22Rv1 (cell line): ENCODE measurements around the gene SLC5A11.
"Not testable (repeated sequence)": the region's sequence is repeated elsewhere in the genome, so short reads cannot be mapped to it uniquely, and the experiment has no call there.

Experiments used
- H3K27ac ChIP-seq: fragments of 450-650 bp; 2 replicates; pipeline ENCODE4 v1.5.1; 2017
- CTCF ChIP-seq: fragments of 450-650 bp; IDR thresholded peaks from 2 replicates; pipeline ENCODE4 v1.5.1; 2017; ENCODE audit warnings: mild to moderate bottlenecking
- ZFX ChIP-seq: fragments of 450-650 bp; IDR thresholded peaks from 2 replicates; pipeline ENCODE4 v1.6.1; 2017; ENCODE audit warnings: antibody characterized with exemption, borderline replicate concordance

SLC5A11 gene

GRCh38 chr16:24853169-24853824, 7.5 kb downstream of the SLC5A11 start:
- peak overlapping the region; percentile 42 for H3K27ac ChIP-seq
- TF ChIP-seq CTCF, result no peak
- TF ChIP-seq ZFX, result no peak

- TF ChIP-seq CTCF (no peak), ZFX (no peak)
- peak overlapping the region; percentile 42 for H3K27ac ChIP-seq
These were observed 8.1 kb downstream of the SLC5A11 start for GRCh38 chr16:24853830-24854229.

- TF ChIP-seq ZFX (no peak), CTCF (no peak)
- H3K27ac ChIP-seq, result no peak overlapping the region
These were observed 8.9 kb downstream of the SLC5A11 start for GRCh38 chr16:24854607-24855171.

DNA sequence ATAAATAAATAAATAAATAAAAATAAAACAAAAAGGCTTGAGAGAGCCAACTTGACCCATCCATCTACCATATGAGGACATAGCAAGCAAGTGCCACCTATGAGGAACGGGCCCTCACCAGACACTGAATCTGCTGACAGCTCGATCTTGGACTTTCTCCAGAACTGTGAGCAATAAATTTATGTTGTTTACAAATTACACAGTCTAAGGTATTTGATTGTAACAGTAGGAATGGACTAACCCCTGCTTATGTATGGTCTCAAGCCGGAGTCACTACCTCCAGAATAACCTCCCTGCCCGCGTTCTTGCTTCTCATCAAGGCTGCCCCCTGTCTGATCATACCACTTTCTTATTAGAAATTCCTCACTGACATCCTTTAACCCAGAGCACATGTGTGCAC, 9.9 kb downstream of the SLC5A11 start:
- peak; percentile 17 for TF ChIP-seq CTCF
- TF ChIP-seq ZFX, result no peak
- no peak overlapping the region; the same call in 1 of the 2 replicates for H3K27ac ChIP-seq

- H3K27ac ChIP-seq, result not testable (repeated sequence)
These were observed 11.1 kb downstream of the SLC5A11 start for GRCh38 chr16:24856871-24857270.

DNA sequence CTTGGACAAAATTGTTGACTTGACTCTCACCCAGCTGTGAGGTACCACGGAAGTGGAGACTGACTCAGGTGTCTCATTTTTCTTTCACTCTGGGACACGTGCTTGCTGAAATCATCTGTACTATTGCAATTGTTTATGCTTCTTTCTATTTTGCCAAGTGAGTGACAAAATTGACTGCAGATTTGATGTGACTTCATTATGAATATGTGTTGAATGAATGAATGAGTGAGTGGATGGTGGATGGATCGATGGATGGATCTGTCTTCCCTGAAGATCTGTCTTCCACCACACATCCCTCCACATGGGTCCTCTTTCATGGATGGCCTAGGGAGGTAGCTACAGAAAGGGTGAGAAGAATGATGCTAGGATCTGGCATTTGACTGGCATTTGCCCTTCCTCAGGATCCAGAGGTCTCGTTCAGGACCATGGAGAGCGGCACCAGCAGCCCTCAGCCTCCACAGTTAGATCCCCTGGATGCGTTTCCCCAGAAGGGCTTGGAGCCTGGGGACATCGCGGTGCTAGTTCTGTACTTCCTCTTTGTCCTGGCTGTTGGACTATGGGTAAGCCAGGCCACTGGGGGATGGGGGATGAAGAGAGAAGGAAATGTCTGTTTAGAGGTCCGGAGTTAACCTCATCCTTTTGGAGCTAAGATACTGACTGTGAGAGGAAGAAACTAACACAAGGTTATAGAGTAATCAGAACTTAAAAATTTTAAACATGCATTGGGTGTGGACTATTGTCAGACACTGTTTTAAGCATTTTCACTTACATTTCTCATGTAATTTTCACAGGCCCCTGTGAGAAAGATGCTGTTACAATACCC, 12.7 kb downstream of the SLC5A11 start:
- TF ChIP-seq CTCF (no peak), ZFX (no peak)

GRCh38 chr16:24861461-24861860, 15.7 kb downstream of the SLC5A11 start:
- no peak for TF ChIP-seq ZFX
- no peak for TF ChIP-seq CTCF
- H3K27ac ChIP-seq, result no peak overlapping the region

More for the DNA sequence above, 12.7 kb downstream of the SLC5A11 start:
- no peak overlapping the region for H3K27ac ChIP-seq
